Endodermal cell (in vitro differentiated cells): Measurements from ENCODE around the gene FBH1. TPM values are rescaled to one million over a fixed set of nuclear protein-coding genes. Genes with fewer than 3 reads are reported as not detected.
"Not testable (repeated sequence)": the region's sequence is repeated elsewhere in the genome, so short reads cannot be mapped to it uniquely, and the experiment has no call there.

Experiments used
- DNase-seq: peaks from one replicate; pipeline ENCODE4 v3.0.0-alpha.2; 2017
- H3K27ac ChIP-seq: 2 replicates; pipeline ENCODE4 v1.5.1; 2013; ENCODE audit warnings: mild to moderate bottlenecking, low read depth, low read length, moderate library complexity
- H3K27me3 ChIP-seq: 2 replicates; pipeline ENCODE4 v1.6.1; 2013; ENCODE audit warnings: mild to moderate bottlenecking, low read length, moderate library complexity; ENCODE audit not compliant: insufficient read depth, control insufficient read depth, poor library complexity, severe bottlenecking
- H3K36me3 ChIP-seq: 2 replicates; pipeline ENCODE4 v1.7.0; 2013; ENCODE audit warnings: mild to moderate bottlenecking, low read length, moderate library complexity; ENCODE audit not compliant: control insufficient read depth, insufficient read depth
- H3K4me1 ChIP-seq: one replicate; pipeline ENCODE4 v1.7.0; 2013; ENCODE audit warnings: low read length; ENCODE audit not compliant: control insufficient read depth, insufficient read depth
- H3K4me3 ChIP-seq: 2 replicates; pipeline ENCODE4 v1.5.1; 2013; ENCODE audit warnings: mild to moderate bottlenecking, low read length, moderate library complexity
- H3K9ac ChIP-seq: 2 replicates; pipeline ENCODE4 v1.6.1; 2013; ENCODE audit warnings: mild to moderate bottlenecking, low read length, moderate library complexity; ENCODE audit not compliant: poor library complexity, severe bottlenecking; ENCODE audit errors: extremely low read depth
- H3K9me3 ChIP-seq: 2 replicates; pipeline ENCODE4 v1.6.1; 2013; ENCODE audit warnings: mild to moderate bottlenecking, low read length, moderate library complexity; ENCODE audit not compliant: control insufficient read depth
- H3K27ac Mint-ChIP-seq: 2 replicates; pipeline ENCODE4 v1.8.0; 2020; ENCODE audit warnings: mixed read lengths
- H3K27me3 Mint-ChIP-seq: 2 replicates; pipeline ENCODE4 v1.8.0; 2021; ENCODE audit warnings: mild to moderate bottlenecking, mixed read lengths; ENCODE audit not compliant: insufficient read depth
- H3K36me3 Mint-ChIP-seq: 2 replicates; pipeline ENCODE4 v1.8.0; 2020; ENCODE audit warnings: low read depth, mixed read lengths
- H3K4me1 Mint-ChIP-seq: 2 replicates; pipeline ENCODE4 v1.8.0; 2020; ENCODE audit warnings: mixed read lengths
- H3K4me3 Mint-ChIP-seq: 2 replicates; pipeline ENCODE4 v1.8.0; 2020; ENCODE audit warnings: mild to moderate bottlenecking, moderate library complexity, mixed read lengths
- H3K9me3 Mint-ChIP-seq: 2 replicates; pipeline ENCODE4 v1.8.0; 2020; ENCODE audit warnings: mild to moderate bottlenecking, mixed read lengths
- CTCF ChIP-seq: fragments of 200-600 bp; sonication (generic); conservative IDR thresholded peaks from 2 replicates; pipeline ENCODE4 v1.5.0; 2021; ENCODE audit warnings: antibody characterized with exemption, mild to moderate bottlenecking
- WGBS, 2 experiments: methylation state at CpG; one replicate each; pipeline versions ENCODE4 v1.1.5 to v1.1.7; 2013; ENCODE audit warnings: missing lambda C conversion rate in 2 of 2, mixed read lengths in 1 of 2; ENCODE audit not compliant: insufficient coverage in 1 of 2, insufficient read length in 1 of 2; 5-methylcytosine and 5-hydroxymethylcytosine counted together
- total RNA-seq, 2 donors: library from RNA; stranded (reverse); fragmentation: NEBNext Ultra II Directional in 1 of 2; extraction: Animal tissue kit (Norgen Biotek cat#: 25700) in 1 of 2; gene quantifications; 2 replicates in 1 of 2; 3 replicates in 1 of 2; pipeline ENCODE4 v1.2.1, GENCODE V29; 2021

Gene FBH1
- total RNA-seq, 2 donors from 2014 or later = 61.1 to 71.6 TPM

GRCh38 chr10:5945561-5946418 is 55.7 kb downstream of the FBH1 start:
- no peaks in the 10 kb centered on the region for H3K27me3 ChIP-seq
- Mint-ChIP-seq H3K4me3 (no peak overlapping the region), H3K4me1 (peaks cover 16% of the 10 kb centered on the region), H3K36me3 (no peaks in the 10 kb centered on the region), H3K27me3 (no peaks in the 10 kb centered on the region), H3K27ac (no peak overlapping the region), H3K9me3 (no peaks in the 10 kb centered on the region)
- no peak for TF ChIP-seq CTCF
- H3K4me1 ChIP-seq = no peaks in the 10 kb centered on the region
- no peaks in the 10 kb centered on the region for H3K9me3 ChIP-seq
- 89 to 91% methylated on average over 17 to 21 of the region's 21 CpGs for WGBS, 2 experiments
- no peak overlapping the region for H3K27ac ChIP-seq
- no peak overlapping the region for H3K9ac ChIP-seq
- no peaks in the 10 kb centered on the region for H3K36me3 ChIP-seq
- no peak for DNase-seq
- no peak overlapping the region for H3K4me3 ChIP-seq

- not testable (repeated sequence) for H3K9me3 Mint-ChIP-seq, H3K36me3 Mint-ChIP-seq, H3K27me3 ChIP-seq, H3K9me3 ChIP-seq, H3K36me3 ChIP-seq, H3K4me3 ChIP-seq, H3K4me3 Mint-ChIP-seq, H3K27ac ChIP-seq, H3K27me3 Mint-ChIP-seq, H3K9ac ChIP-seq, DNase-seq, H3K27ac Mint-ChIP-seq, H3K4me1 ChIP-seq
- WGBS, 2 experiments = 95 to 96% methylated on average over 10 of the region's 10 CpGs
- peaks cover 16% of the 10 kb centered on the region for H3K4me1 Mint-ChIP-seq
These were observed 56.4 kb downstream of the FBH1 start for GRCh38 chr10:5946419-5946775.

GRCh38 chr10:5946786-5947185 is 56.7 kb downstream of the FBH1 start:
- Histone ChIP-seq H3K27ac (no peak overlapping the region), H3K36me3 (no peaks in the 10 kb centered on the region), H3K4me3 (no peak overlapping the region), H3K4me1 (no peaks in the 10 kb centered on the region), H3K9ac (no peak overlapping the region), H3K9me3 (no peaks in the 10 kb centered on the region), H3K27me3 (no peaks in the 10 kb centered on the region)
- Mint-ChIP-seq H3K36me3 (no peaks in the 10 kb centered on the region), H3K4me3 (no peak overlapping the region), H3K9me3 (no peaks in the 10 kb centered on the region), H3K4me1 (peaks cover 16% of the 10 kb centered on the region), H3K27ac (no peak overlapping the region), H3K27me3 (no peaks in the 10 kb centered on the region)
- no peak for DNase-seq
- 90 to 93% methylated on average over 2 to 8 of the region's 8 CpGs for WGBS, 2 experiments
- TF ChIP-seq CTCF = no peak
